ENCODE results near the gene PHF3.

The PHF3 gene

GRCh38 chr6:63640062-63640461 is 4.5 kb downstream of the PHF3 start:
- no peak for DNase-seq (ENCODE audit: low read depth, low spot score)
- no peak overlapping the region for H3K27ac ChIP-seq

- DNase-seq (ENCODE audit: low read depth, low spot score), result no peak
- no peak overlapping the region for H3K27ac ChIP-seq
Measured at GRCh38 chr6:63643862-63644261, 8.3 kb downstream of the PHF3 start.

- no peak for DNase-seq (ENCODE audit: low read depth, low spot score)
- no peak overlapping the region for H3K27ac ChIP-seq
Measured at GRCh38 chr6:63644668-63645326, 9.2 kb downstream of the PHF3 start.

- H3K27ac ChIP-seq, result no peak overlapping the region
- no peak for DNase-seq (ENCODE audit: low read depth, low spot score)
Measured at GRCh38 chr6:63649269-63649668, 13.7 kb downstream of the PHF3 start.

GRCh38 chr6:63649847-63650265 is 14.3 kb downstream of the PHF3 start:
- H3K27ac ChIP-seq, result no peak overlapping the region
- no peak for DNase-seq (ENCODE audit: low read depth, low spot score)

GRCh38 chr6:63652980-63653379 is 17.4 kb downstream of the PHF3 start:
- DNase-seq (ENCODE audit: low read depth, low spot score), result no peak
- no peak overlapping the region for H3K27ac ChIP-seq

GRCh38 chr6:63660757-63661156 is 25.2 kb downstream of the PHF3 start:
- no peak for DNase-seq (ENCODE audit: low read depth, low spot score)
- H3K27ac ChIP-seq, result no peak overlapping the region

GRCh38 chr6:63661769-63662168 is 26.2 kb downstream of the PHF3 start:
- H3K27ac ChIP-seq, result no peak overlapping the region

GRCh38 chr6:63663147-63663955 is 27.7 kb downstream of the PHF3 start:
- DNase-seq (ENCODE audit: low read depth, low spot score), result peak; percentile 22

More at GRCh38 chr6:63661769-63662168, 26.2 kb downstream of the PHF3 start:
- DNase-seq (ENCODE audit: low read depth, low spot score), result no peak

GRCh38 chr6:63663956-63664281 is 28.3 kb downstream of the PHF3 start:
- peak overlapping the region; percentile 40 for H3K27ac ChIP-seq
- no peak for DNase-seq (ENCODE audit: low read depth, low spot score)

More at GRCh38 chr6:63663147-63663955, 27.7 kb downstream of the PHF3 start:
- peak overlapping the region; percentile 40 for H3K27ac ChIP-seq

GRCh38 chr6:63671098-63671754 is 35.6 kb downstream of the PHF3 start:
- no peak for DNase-seq (ENCODE audit: low read depth, low spot score)
- no peak overlapping the region for H3K27ac ChIP-seq

- no peak overlapping the region for H3K27ac ChIP-seq
Measured at GRCh38 chr6:63672582-63673129, 37.1 kb downstream of the PHF3 start.

GRCh38 chr6:63673692-63674091 is 38.1 kb downstream of the PHF3 start:
- no peak for DNase-seq (ENCODE audit: low read depth, low spot score)
- H3K27ac ChIP-seq, result no peak overlapping the region

More at GRCh38 chr6:63672582-63673129, 37.1 kb downstream of the PHF3 start:
- DNase-seq (ENCODE audit: low read depth, low spot score), result no peak

GRCh38 chr6:63674635-63675034 is 39.0 kb downstream of the PHF3 start:
- DNase-seq (ENCODE audit: low read depth, low spot score), result no peak
- no peak overlapping the region for H3K27ac ChIP-seq

- no peak overlapping the region for H3K27ac ChIP-seq
- no peak for DNase-seq (ENCODE audit: low read depth, low spot score)
Measured at GRCh38 chr6:63675138-63675537, 39.5 kb downstream of the PHF3 start.

- DNase-seq (ENCODE audit: low read depth, low spot score), result no peak
- H3K27ac ChIP-seq, result no peak overlapping the region
Measured at GRCh38 chr6:63676412-63677114, 41.0 kb downstream of the PHF3 start.

- DNase-seq (ENCODE audit: low read depth, low spot score), result no peak
- no peak overlapping the region for H3K27ac ChIP-seq
Measured at GRCh38 chr6:63677282-63677681, 41.7 kb downstream of the PHF3 start.

- no peak overlapping the region for H3K27ac ChIP-seq
Measured at GRCh38 chr6:63683071-63683603, 47.5 kb downstream of the PHF3 start.

GRCh38 chr6:63685446-63686379 is 50.1 kb downstream of the PHF3 start:
- no peak overlapping the region for H3K27ac ChIP-seq
- no peak for DNase-seq (ENCODE audit: low read depth, low spot score)

More at GRCh38 chr6:63683071-63683603, 47.5 kb downstream of the PHF3 start:
- no peak for DNase-seq (ENCODE audit: low read depth, low spot score)

All from epithelial cell of prostate (primary cell).